GM12878 (cell line): Measurements from ENCODE around the gene GAS2L3.

Experiments used
- CTCF ChIP-seq, 3 experiments: IDR thresholded peaks in 2 of 3; conservative IDR thresholded peaks in 1 of 3; 2 replicates each; pipeline ENCODE4 v1.5.1; 2011; ENCODE audit warnings: low read depth in 3 of 3, low read length in 3 of 3, mild to moderate bottlenecking in 3 of 3, control low read depth in 2 of 3, moderate library complexity in 2 of 3, inconsistent platforms in 1 of 3, mixed read lengths in 1 of 3; ENCODE audit not compliant: control insufficient read depth in 2 of 3, insufficient read depth in 1 of 3; ENCODE audit errors: extremely low read depth in 1 of 3
- FOXK2 ChIP-seq: fragments of 450-650 bp; IDR thresholded peaks from 2 replicates; pipeline ENCODE4 v1.6.1; 2017; ENCODE audit warnings: mild to moderate bottlenecking, moderate library complexity

GRCh38 chr12:100624571-100624970, 51.1 kb downstream of the GAS2L3 start:
- TF ChIP-seq CTCF (IDR thresholded peaks at IDR 0.05 in 2 of 3, conservative IDR thresholded peaks at IDR 0.05 in 1 of 3; ENCODE audit: control insufficient read depth in 2 of 3, extremely low read depth in 1 of 3, insufficient read depth in 1 of 3, low read depth in 3 of 3, low read length in 3 of 3) = no peak
- no peak for TF ChIP-seq FOXK2
